ENCODE results near the gene TLCD3B.

TLCD3B gene

DNA sequence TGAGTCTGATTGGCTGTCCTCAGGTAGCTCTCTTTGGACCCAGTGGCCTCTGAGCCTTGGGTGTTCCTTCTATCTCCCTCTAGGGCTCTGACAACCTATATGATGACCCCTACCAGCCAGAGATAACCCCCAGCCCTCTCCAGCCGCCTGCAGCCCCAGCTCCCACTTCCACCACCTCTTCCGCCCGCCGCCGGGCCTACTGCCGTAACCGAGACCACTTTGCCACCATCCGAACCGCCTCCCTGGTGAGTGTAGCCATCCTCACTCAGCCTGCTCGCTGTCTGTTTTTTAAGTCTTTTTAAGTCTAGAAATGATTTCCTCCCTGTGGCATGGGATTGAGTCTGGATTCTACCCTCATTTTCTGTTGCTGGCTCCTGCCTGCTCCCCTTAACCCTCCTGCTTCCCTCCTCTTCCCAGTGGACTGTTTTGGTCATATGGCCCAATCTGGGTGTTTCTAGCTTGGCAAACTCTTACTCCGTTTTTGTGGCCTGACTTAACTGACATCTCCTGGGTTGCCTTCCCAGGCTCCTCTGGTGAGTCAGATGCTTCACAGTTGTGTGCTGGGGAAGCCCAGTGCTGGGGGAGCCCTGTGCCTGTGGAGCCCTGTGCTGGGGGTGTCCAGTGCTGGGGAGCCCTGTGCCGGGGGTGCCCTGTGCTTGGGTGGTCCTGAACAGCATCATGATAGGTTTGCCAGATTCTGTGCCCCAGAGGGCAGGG, 47.5 kb downstream of the TLCD3B start:
- Histone ChIP-seq H3K36me3 (ENCODE audit: control insufficient read depth, insufficient read depth, low read length) (no peaks in the 10 kb centered on the region), H3K9ac (no peak overlapping the region), H3K4me1 (no peaks in the 10 kb centered on the region), H3K27ac (no peak overlapping the region), H3K79me2 (no peaks in the 10 kb centered on the region), H3K4me3 (ENCODE audit: low read depth, low read length) (no peak overlapping the region), H3K9me3 (ENCODE audit: control insufficient read depth, low read length) (no peaks in the 10 kb centered on the region), H3K4me2 (ENCODE audit: low read length) (no peak overlapping the region), H2AFZ (no peak overlapping the region), H3K27me3 (ENCODE audit: control insufficient read depth, insufficient read depth, low read length) (no peaks in the 10 kb centered on the region)
- TF ChIP-seq, protein P1, sequence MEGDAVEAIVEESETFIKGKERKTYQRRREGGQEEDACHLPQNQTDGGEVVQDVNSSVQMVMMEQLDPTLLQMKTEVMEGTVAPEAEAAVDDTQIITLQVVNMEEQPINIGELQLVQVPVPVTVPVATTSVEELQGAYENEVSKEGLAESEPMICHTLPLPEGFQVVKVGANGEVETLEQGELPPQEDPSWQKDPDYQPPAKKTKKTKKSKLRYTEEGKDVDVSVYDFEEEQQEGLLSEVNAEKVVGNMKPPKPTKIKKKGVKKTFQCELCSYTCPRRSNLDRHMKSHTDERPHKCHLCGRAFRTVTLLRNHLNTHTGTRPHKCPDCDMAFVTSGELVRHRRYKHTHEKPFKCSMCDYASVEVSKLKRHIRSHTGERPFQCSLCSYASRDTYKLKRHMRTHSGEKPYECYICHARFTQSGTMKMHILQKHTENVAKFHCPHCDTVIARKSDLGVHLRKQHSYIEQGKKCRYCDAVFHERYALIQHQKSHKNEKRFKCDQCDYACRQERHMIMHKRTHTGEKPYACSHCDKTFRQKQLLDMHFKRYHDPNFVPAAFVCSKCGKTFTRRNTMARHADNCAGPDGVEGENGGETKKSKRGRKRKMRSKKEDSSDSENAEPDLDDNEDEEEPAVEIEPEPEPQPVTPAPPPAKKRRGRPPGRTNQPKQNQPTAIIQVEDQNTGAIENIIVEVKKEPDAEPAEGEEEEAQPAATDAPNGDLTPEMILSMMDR (IDR thresholded peaks at IDR 0.05) = no peak

DNA sequence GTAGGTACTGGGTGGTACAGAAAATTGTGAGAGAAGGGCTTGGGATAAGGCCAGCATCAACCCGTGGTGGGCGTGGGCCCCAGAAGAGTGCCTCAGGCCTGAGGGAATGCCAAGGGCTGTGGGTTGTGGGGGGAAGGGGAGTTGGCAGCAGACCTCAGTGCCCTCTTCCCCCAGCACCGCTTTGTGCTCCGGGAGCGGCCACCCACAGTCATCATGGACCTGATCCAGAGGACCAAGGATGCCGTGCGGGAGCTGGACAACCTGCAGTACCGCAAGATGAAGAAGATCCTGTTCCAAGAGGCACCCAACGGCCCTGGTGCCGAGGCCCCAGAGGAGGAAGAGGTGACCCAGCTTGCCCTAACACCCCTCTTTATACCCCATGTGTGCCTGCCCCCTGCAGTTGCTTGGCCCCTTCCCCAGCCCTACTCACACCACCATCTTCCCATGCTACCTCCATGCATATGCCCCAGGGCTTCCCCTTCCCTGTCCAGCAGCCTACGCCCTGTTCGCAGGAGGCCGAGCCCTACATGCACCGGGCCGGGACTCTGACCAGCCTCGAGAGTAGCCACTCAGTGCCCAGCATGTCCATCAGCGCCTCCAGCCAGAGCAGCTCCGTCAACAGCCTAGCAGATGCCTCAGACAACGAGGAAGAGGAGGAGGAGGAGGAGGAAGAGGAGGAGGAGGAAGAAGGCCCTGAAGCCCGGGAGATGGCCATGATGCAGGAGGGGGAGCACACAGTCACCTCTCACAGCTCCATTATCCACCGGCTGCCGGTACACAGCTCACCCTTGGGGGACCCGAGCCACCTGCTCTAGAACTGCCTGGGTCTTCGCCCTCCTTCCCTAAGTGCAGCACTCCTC, 48.3 kb downstream of the TLCD3B start:
- no peaks in the 10 kb centered on the region for H3K27me3 ChIP-seq (ENCODE audit: control insufficient read depth, insufficient read depth, low read length)
- TF ChIP-seq, protein P1 (IDR thresholded peaks at IDR 0.05) = no peak
- H3K9ac ChIP-seq = no peak overlapping the region
- no peaks in the 10 kb centered on the region for H3K4me1 ChIP-seq
- H3K27ac ChIP-seq = no peak overlapping the region
- no peak overlapping the region for H2AFZ ChIP-seq
- no peaks in the 10 kb centered on the region for H3K9me3 ChIP-seq (ENCODE audit: control insufficient read depth, low read length)
- no peak overlapping the region for H3K4me2 ChIP-seq (ENCODE audit: low read length)
- no peaks in the 10 kb centered on the region for H3K36me3 ChIP-seq (ENCODE audit: control insufficient read depth, insufficient read depth, low read length)
- H3K79me2 ChIP-seq = peaks cover 2% of the 10 kb centered on the region
- no peak overlapping the region for H3K4me3 ChIP-seq (ENCODE audit: low read depth, low read length)

DNA sequence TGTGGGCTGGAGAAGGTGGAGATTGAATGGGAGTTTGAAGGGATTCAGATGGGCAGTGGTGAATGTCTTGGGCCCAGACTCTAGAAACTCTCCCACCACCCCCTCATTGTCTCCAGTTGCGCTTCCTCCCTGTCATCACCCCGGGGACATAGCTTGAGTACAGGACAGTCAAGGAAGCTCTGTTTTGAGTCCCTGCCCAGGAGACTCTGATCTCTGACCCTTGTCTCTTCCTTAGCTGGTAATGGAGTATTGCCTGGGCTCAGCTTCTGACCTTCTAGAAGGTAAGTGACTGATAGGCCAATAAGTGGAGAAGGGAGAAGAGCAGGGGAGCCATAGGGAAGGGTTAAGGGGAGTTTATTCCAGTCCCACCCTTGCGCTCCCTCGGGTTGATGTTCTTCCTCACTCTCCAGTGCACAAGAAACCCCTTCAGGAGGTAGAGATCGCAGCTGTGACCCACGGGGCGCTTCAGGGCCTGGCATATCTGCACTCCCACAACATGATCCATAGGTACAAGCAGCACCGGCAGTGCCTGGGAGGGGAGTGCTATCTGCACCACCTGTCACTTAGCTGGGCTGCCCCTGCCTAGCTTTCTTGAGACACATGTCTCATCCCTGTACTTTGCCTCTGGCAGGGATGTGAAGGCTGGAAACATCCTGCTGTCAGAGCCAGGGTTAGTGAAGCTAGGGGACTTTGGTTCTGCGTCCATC, 52.4 kb downstream of the TLCD3B start:
- Histone ChIP-seq H3K4me1 (peaks cover 13% of the 10 kb centered on the region), H3K9me3 (ENCODE audit: control insufficient read depth, low read length) (no peaks in the 10 kb centered on the region), H3K27me3 (ENCODE audit: control insufficient read depth, insufficient read depth, low read length) (no peaks in the 10 kb centered on the region), H3K27ac (no peak overlapping the region), H3K79me2 (peaks cover 20% of the 10 kb centered on the region), H3K4me2 (ENCODE audit: low read length) (no peak overlapping the region), H3K36me3 (ENCODE audit: control insufficient read depth, insufficient read depth, low read length) (no peaks in the 10 kb centered on the region), H3K4me3 (ENCODE audit: low read depth, low read length) (no peak overlapping the region), H2AFZ (no peak overlapping the region), H3K9ac (no peak overlapping the region)
- TF ChIP-seq, protein P1 (IDR thresholded peaks at IDR 0.05) = no peak

DNA sequence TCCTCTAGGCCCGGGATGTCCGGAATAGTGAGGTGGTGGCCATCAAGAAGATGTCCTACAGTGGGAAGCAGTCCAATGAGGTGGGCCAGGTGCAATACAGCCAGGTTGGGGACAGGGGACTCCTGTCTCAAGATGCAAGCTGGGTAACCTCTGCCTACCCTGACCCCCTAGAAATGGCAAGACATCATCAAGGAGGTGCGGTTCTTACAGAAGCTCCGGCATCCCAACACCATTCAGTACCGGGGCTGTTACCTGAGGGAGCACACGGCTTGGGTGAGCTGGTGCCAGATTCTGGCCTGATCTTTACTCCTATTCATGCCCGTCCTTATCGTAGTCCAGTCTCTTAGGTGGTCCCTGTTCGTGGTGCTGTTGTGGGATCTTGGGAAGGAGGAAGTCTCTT, 53.0 kb downstream of the TLCD3B start:
- Histone ChIP-seq H3K27ac (no peak overlapping the region), H3K9ac (no peak overlapping the region), H3K4me3 (ENCODE audit: low read depth, low read length) (no peak overlapping the region), H2AFZ (no peak overlapping the region), H3K4me1 (peaks cover 13% of the 10 kb centered on the region), H3K4me2 (ENCODE audit: low read length) (no peak overlapping the region), H3K27me3 (ENCODE audit: control insufficient read depth, insufficient read depth, low read length) (no peaks in the 10 kb centered on the region), H3K36me3 (ENCODE audit: control insufficient read depth, insufficient read depth, low read length) (no peaks in the 10 kb centered on the region), H3K79me2 (peaks cover 20% of the 10 kb centered on the region), H3K9me3 (ENCODE audit: control insufficient read depth, low read length) (no peaks in the 10 kb centered on the region)
- TF ChIP-seq, protein P1 (IDR thresholded peaks at IDR 0.05) = no peak

Data from parathyroid adenoma (tissue), 2 donors.